ENCODE results near the gene SDCCAG8.

Gene SDCCAG8

GRCh38 chr1:243490748-243491686, 235.2 kb downstream of the SDCCAG8 start:
- DNase-seq: no peak

- no peak for DNase-seq
Measured at GRCh38 chr1:243493156-243494129, 237.6 kb downstream of the SDCCAG8 start.

- DNase-seq: no peak
Measured at GRCh38 chr1:243494741-243495431, 239.0 kb downstream of the SDCCAG8 start.

GRCh38 chr1:243495442-243496186, 239.8 kb downstream of the SDCCAG8 start:
- no peak for DNase-seq

GRCh38 chr1:243496187-243496646, 240.4 kb downstream of the SDCCAG8 start:
- DNase-seq: no peak

GRCh38 chr1:243496806-243497205, 241.0 kb downstream of the SDCCAG8 start:
- DNase-seq: no peak

- no peak for DNase-seq
Measured at GRCh38 chr1:243497939-243498681, 242.3 kb downstream of the SDCCAG8 start.

- no peak for DNase-seq
Measured at GRCh38 chr1:243499248-243499647, 243.4 kb downstream of the SDCCAG8 start.

GRCh38 chr1:243499711-243500110, 243.9 kb downstream of the SDCCAG8 start:
- no peak for DNase-seq

- DNase-seq: no peak
Measured at GRCh38 chr1:243500512-243500911, 244.7 kb downstream of the SDCCAG8 start.

DNA sequence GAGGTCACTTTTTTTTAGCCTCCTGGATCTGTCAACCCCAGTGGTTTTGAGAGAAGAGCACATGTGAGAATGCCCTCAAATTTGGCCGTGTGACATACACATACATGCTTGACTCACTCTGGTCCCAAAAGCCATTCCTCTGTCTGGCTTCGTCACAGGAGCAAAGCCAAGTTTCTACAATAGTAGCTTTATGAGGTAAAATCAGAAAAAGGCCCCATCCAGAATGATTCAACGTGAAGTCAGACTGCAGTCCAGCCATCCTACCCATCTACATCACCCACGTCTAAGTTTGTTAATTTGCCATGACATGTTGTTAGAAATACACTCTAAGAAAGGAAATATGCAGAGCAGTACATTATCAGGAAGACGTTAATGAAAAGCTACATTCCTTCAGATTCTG, 245.2 kb downstream of the SDCCAG8 start:
- no peak for DNase-seq

DNA sequence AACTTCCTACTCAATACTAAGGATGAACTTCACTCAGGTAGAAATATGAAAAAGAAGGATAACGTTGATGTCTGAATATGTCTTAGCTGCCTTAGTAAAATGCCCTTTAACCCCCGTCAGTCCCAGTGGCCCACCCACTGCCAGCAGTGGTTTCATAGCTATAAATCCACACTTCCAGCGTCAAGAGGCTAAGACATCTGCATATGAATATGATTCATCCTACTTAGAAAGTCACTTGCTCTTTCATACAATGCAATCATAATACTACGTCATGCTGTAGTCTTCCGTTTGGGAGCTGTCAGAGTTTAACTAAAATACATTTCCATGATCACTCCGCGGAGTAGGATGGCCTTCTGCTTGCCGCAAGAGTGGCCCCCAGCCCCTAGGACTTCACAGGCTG, 247.3 kb downstream of the SDCCAG8 start:
- no peak for DNase-seq

GRCh38 chr1:243505986-243506689, 250.3 kb downstream of the SDCCAG8 start:
- no peak for DNase-seq

DNA sequence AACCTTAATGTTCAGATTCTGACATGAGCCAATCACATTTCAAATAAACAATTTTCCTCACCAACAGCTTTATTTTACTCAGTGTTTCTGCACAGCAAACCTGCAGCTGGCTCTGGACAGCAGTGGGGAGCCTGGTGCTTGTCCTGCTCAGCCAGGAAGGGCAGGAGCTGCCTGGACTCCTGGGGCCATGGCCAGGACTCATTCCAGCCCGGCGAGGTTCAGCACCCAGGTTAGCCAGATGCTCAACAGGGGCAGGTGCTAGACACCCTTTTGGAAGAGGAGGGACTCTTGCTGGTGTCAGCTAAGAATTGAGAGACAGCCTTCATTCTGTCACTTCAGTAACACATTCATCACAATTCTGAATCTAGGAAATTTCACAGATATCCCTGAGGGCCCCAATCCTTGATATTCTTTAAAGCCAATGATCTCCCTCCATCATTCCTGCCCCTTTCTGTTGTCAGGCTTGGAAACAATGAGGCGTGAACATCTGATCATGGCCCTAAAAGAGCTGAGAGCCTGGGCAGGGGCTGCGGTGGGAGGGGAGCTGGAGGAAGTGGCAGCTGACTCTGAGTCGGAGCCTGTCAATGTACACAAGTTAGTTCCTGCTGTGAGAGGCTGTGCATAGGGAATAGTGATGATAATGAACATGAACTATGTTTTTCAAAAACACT, 251.3 kb downstream of the SDCCAG8 start:
- DNase-seq: no peak

DNA sequence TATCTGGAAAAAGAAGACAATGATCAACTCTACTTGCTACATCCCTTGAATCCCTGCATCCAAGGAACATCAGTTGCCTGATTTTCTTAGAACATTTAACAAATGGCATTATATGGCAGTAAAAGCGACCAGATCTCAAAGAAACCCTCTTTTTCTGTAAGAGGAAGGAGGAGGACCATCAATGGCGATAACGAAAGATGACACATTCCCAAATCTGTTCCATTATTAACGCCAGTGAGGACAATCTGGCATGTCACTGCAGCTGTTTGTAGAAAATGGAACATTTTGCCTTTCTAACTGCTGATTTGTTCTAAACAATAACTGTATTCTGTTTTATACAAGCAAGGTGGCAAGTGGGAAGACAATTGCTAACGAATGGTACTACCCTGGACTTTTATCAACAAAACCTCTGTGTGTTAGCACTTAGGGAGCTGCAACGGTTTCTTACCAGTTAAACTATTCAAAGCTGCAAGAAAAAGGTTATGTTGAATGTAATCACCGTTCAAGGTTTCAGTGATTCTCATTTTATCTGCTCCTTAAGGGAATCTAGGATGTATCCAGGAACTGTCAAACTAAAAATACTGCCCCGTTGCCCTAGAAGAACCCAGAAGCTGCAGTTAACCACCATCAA, 251.9 kb downstream of the SDCCAG8 start:
- DNase-seq: no peak

DNA sequence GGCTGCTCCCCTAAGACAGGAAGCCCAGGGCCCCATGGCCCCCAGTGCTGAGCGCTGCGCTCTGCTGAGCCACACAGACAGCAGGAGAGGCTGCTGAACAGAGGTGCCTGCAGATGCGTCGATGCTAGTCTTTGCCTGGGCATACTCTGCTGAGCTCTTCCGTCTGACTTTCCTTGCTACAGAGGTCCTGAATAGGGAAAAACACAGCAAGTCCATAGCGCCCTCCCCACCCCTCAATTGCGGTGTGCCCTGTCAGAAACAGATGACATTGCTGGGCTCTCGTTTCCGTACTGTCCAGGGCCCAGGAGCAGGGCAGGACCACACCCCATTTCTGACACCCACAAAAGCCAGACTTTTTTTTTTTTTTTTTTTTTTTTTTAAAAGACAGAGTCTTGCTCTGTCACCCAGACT, 252.5 kb downstream of the SDCCAG8 start:
- no peak for DNase-seq

DNA sequence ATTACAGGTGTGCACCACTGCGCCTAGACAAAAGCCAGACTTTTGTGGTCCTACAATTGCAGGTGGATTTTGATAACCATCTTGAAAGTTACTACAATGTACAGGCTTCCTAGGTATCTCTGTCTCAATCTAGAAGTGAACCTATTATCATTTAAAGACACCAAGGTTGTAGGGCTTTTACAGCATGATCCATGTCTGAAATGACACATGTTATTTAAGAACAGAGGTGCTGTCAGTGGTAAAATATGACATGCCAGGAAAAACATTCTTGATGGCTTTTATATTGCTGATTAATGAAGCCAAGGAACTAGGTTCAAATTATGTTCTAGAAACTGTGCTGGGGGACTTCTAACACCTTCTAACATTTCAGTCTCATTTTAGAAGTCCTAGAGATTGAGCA, 253.1 kb downstream of the SDCCAG8 start:
- no peak for DNase-seq

DNA sequence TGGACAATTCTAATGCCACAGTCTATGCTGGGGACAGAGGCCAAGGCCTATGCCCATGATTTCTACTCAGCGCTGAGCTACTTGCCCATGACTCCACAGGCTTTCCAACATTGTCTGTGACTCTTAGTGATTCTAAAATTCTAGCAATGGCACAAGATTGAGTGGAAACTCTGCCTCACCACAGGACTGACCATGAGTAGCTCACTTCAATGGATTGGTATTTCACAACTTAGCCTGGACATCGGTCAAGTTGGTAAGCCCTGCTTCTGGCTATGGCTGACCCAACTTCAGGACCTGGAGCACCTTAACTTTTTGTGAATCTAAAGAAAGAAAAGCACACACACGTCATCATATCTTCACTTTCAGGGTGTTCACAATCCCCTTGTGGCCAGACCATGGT, 255.1 kb downstream of the SDCCAG8 start:
- DNase-seq: no peak

DNA sequence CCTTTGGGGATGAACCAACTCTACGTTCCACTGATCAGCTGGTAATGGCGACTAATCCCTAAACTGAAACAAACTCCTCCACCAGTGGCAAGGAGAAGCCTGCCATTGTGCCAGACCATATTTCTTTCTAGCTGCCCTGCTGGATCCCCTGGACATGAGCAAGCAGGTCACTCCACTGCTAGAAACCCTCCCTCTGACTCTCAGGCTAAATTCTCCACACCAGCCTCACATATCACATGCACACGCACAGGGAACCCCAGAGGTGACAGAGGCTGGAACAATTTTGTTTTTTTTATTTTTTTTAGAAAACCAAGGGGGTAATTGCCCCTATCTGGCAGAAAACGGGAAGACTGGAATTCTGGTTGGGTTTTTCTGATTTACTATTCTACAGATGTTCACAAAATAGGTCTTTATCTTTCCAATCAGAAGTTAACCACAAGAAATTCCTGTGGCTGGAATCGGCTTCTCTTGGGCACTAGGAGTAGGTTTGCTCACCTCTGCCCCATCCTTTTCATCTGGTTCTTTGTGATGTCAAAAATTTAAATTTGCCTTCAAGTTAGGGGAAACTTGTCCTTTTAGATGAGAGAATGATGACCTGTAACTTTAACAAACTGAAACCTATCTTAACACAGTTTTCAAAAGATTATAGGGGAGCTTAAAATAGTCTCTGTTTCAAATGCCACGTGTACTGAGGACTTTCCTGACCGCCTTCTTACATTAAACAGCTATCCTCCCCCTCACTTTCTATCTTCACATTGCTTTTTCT, 258.1 kb downstream of the SDCCAG8 start:
- DNase-seq: no peak

All from NCI-H1105 treated with DMSO at 0.1 percent for 48 hours (cell line).